ENCODE results near the gene TMED8.

The TMED8 gene

DNA sequence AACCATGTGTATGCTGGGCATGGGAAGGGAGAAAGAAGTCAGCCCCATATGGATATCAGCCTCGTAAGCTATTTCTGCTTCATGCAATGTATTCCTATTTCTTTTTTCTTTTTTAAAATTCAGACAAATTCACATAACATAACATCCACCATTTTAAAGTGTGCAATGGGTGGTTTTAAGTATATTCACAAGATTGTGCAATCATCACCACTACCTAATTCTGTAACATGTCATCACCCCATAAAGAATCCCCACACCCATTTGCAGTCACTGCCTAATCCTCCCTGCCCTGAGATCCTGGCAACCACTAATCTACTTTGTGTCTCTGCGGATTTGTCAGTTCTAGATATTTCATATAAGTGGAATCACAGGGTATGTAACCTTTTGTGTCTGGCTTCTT, 65.7 kb downstream of the TMED8 start:
- H3K27me3 ChIP-seq (ENCODE audit: control insufficient read depth, low read length): no peaks in the 10 kb centered on the region

GRCh38 chr14:77310026-77310425, 66.9 kb downstream of the TMED8 start:
- Histone ChIP-seq H3K9me3 (ENCODE audit: control insufficient read depth, insufficient read depth, low read length) (no peaks in the 10 kb centered on the region), H3K79me2 (ENCODE audit: control insufficient read depth, low read length) (no peaks in the 10 kb centered on the region; the same call in 1 of the 2 replicates), H3K27me3 (ENCODE audit: control insufficient read depth, low read length) (no peaks in the 10 kb centered on the region), H3K9me2 (replicated peaks; ENCODE audit: control insufficient read depth, low read length) (no peaks in the 10 kb centered on the region), H3F3A (ENCODE audit: control insufficient read depth, insufficient read depth) (no peaks in the 10 kb centered on the region), H3K4me2 (ENCODE audit: low read length) (no peak overlapping the region), H4K20me1 (ENCODE audit: control insufficient read depth, insufficient read depth, low read depth, low read length) (no peaks in the 10 kb centered on the region), H3K4me1 (ENCODE audit: control insufficient read depth, low read length) (peaks cover 3% of the 10 kb centered on the region; the same call in 1 of the 2 replicates), H3K36me3 (ENCODE audit: control insufficient read depth, low read length) (no peaks in the 10 kb centered on the region), H3K4me3 (ENCODE audit: low read length) (no peak overlapping the region), H3K27ac (ENCODE audit: low read depth, low read length) (no peak overlapping the region)
- TF ChIP-seq, protein P1, sequence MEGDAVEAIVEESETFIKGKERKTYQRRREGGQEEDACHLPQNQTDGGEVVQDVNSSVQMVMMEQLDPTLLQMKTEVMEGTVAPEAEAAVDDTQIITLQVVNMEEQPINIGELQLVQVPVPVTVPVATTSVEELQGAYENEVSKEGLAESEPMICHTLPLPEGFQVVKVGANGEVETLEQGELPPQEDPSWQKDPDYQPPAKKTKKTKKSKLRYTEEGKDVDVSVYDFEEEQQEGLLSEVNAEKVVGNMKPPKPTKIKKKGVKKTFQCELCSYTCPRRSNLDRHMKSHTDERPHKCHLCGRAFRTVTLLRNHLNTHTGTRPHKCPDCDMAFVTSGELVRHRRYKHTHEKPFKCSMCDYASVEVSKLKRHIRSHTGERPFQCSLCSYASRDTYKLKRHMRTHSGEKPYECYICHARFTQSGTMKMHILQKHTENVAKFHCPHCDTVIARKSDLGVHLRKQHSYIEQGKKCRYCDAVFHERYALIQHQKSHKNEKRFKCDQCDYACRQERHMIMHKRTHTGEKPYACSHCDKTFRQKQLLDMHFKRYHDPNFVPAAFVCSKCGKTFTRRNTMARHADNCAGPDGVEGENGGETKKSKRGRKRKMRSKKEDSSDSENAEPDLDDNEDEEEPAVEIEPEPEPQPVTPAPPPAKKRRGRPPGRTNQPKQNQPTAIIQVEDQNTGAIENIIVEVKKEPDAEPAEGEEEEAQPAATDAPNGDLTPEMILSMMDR (IDR thresholded peaks at IDR 0.05; ENCODE audit: low read depth, low read length, poor library complexity, severe bottlenecking): no peak
- no peak for TF ChIP-seq EZH2phosphoT487 (IDR thresholded peaks at IDR 0.05; ENCODE audit: borderline replicate concordance, low read length)

More for the DNA sequence above, 65.7 kb downstream of the TMED8 start:
- H3K79me2 ChIP-seq (ENCODE audit: control insufficient read depth, low read length): no peaks in the 10 kb centered on the region; the same call in 1 of the 2 replicates
- no peaks in the 10 kb centered on the region for H3K36me3 ChIP-seq (ENCODE audit: control insufficient read depth, low read length)
- TF ChIP-seq, protein P1 (IDR thresholded peaks at IDR 0.05; ENCODE audit: low read depth, low read length, poor library complexity, severe bottlenecking): no peak
- TF ChIP-seq EZH2phosphoT487 (IDR thresholded peaks at IDR 0.05; ENCODE audit: borderline replicate concordance, low read length): no peak
- no peak overlapping the region for H3K27ac ChIP-seq (ENCODE audit: low read depth, low read length)
- H3K4me2 ChIP-seq (ENCODE audit: low read length): no peak overlapping the region
- H3K4me1 ChIP-seq (ENCODE audit: control insufficient read depth, low read length): peaks cover 3% of the 10 kb centered on the region; the same call in 1 of the 2 replicates
- H3F3A ChIP-seq (ENCODE audit: control insufficient read depth, insufficient read depth): no peaks in the 10 kb centered on the region
- no peaks in the 10 kb centered on the region for H4K20me1 ChIP-seq (ENCODE audit: control insufficient read depth, insufficient read depth, low read depth, low read length)
- H3K4me3 ChIP-seq (ENCODE audit: low read length): no peak overlapping the region
- H3K9me2 ChIP-seq (replicated peaks; ENCODE audit: control insufficient read depth, low read length): no peaks in the 10 kb centered on the region
- no peaks in the 10 kb centered on the region for H3K9me3 ChIP-seq (ENCODE audit: control insufficient read depth, insufficient read depth, low read length)

DNA sequence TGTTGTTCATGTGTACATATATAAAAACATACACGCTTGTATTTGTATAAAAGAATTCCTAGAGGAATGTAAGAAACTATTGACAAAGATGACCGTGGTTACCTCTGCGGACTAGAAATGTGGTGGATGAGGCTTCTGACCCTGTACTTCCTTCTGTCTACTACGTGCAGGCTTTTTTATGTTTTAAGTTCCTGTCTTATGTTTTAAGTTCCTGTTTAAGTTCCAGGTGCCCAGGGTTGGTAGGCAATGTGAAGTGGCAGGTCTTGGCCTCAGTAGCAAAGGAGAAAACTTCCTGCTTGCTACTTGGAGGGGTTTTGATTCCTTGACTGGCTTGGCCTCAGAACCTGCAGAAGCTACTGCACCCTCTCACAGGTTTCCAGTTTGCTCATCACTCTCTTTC, 67.8 kb downstream of the TMED8 start:
- H3K4me3 ChIP-seq (ENCODE audit: low read length): no peak overlapping the region
- H4K20me1 ChIP-seq (ENCODE audit: control insufficient read depth, insufficient read depth, low read depth, low read length): no peaks in the 10 kb centered on the region
- no peaks in the 10 kb centered on the region for H3F3A ChIP-seq (ENCODE audit: control insufficient read depth, insufficient read depth)
- H3K27me3 ChIP-seq (ENCODE audit: control insufficient read depth, low read length): no peaks in the 10 kb centered on the region
- TF ChIP-seq, protein P1 (IDR thresholded peaks at IDR 0.05; ENCODE audit: low read depth, low read length, poor library complexity, severe bottlenecking): no peak
- TF ChIP-seq EZH2phosphoT487 (IDR thresholded peaks at IDR 0.05; ENCODE audit: borderline replicate concordance, low read length): no peak
- H3K4me2 ChIP-seq (ENCODE audit: low read length): no peak overlapping the region
- H3K79me2 ChIP-seq (ENCODE audit: control insufficient read depth, low read length): no peaks in the 10 kb centered on the region; the same call in 1 of the 2 replicates
- H3K36me3 ChIP-seq (ENCODE audit: control insufficient read depth, low read length): no peaks in the 10 kb centered on the region
- H3K9me3 ChIP-seq (ENCODE audit: control insufficient read depth, insufficient read depth, low read length): no peaks in the 10 kb centered on the region
- H3K27ac ChIP-seq (ENCODE audit: low read depth, low read length): no peak overlapping the region
- no peaks in the 10 kb centered on the region for H3K9me2 ChIP-seq (replicated peaks; ENCODE audit: control insufficient read depth, low read length)
- peaks cover 3% of the 10 kb centered on the region; the same call in 1 of the 2 replicates for H3K4me1 ChIP-seq (ENCODE audit: control insufficient read depth, low read length)
